Bronchial epithelial cell (primary cell): Measurements from ENCODE around the gene OR2L13. TPM values are rescaled to one million over a fixed set of nuclear protein-coding genes. Genes with fewer than 3 reads are reported as not detected.
"Not testable (repeated sequence)": the region's sequence is repeated elsewhere in the genome, so short reads cannot be mapped to it uniquely, and the experiment has no call there.

Source experiments
- DNase-seq: peaks from one replicate; pipeline ENCODE4 v3.0.0-alpha.2; 2010; ENCODE audit warnings: low read depth
- FAIRE-seq: peaks from 2 replicates; lab custom pipeline; 2011; peaks lifted over from hg19 to GRCh38; lab: Jason Lieb, UNC
- H3K27me3 ChIP-seq: 2 replicates; pipeline ENCODE4 v1.5.1; 2011; ENCODE audit warnings: low read length; ENCODE audit not compliant: control insufficient read depth, insufficient read depth
- H3K36me3 ChIP-seq: 2 replicates; pipeline ENCODE4 v1.5.1; 2011; ENCODE audit warnings: low read length; ENCODE audit not compliant: control insufficient read depth, insufficient read depth
- H3K4me3 ChIP-seq: 2 replicates; pipeline ENCODE4 v1.5.1; 2011; ENCODE audit warnings: mild to moderate bottlenecking, low read depth, low read length, control low read depth
- total RNA-seq: library from RNA; depleted of rRNA; stranded (reverse); fragments of >200 nt; gene quantifications from 2 replicates; pipeline ENCODE4 v1.2.1, GENCODE V29; 2014
- TF ChIP-seq, protein P1 (sequence below): IDR thresholded peaks from 2 replicates; pipeline ENCODE4 v1.5.1; 2011; ENCODE audit warnings: mild to moderate bottlenecking, moderate library complexity, low read length, control low read depth, inconsistent platforms; ENCODE audit not compliant: insufficient read depth, severe bottlenecking

OR2L13 gene
- total RNA-seq, 1 donor from 2014 or later = not detected

GRCh38 chr1:248065071-248065470 is 29.9 kb upstream of the OR2L13 start:
- Histone ChIP-seq H3K27me3 (no peaks in the 10 kb centered on the region), H3K4me3 (no peak overlapping the region), H3K36me3 (no peaks in the 10 kb centered on the region)
- FAIRE-seq (no peak), DNase-seq (no peak)
- TF ChIP-seq, protein P1, sequence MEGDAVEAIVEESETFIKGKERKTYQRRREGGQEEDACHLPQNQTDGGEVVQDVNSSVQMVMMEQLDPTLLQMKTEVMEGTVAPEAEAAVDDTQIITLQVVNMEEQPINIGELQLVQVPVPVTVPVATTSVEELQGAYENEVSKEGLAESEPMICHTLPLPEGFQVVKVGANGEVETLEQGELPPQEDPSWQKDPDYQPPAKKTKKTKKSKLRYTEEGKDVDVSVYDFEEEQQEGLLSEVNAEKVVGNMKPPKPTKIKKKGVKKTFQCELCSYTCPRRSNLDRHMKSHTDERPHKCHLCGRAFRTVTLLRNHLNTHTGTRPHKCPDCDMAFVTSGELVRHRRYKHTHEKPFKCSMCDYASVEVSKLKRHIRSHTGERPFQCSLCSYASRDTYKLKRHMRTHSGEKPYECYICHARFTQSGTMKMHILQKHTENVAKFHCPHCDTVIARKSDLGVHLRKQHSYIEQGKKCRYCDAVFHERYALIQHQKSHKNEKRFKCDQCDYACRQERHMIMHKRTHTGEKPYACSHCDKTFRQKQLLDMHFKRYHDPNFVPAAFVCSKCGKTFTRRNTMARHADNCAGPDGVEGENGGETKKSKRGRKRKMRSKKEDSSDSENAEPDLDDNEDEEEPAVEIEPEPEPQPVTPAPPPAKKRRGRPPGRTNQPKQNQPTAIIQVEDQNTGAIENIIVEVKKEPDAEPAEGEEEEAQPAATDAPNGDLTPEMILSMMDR = no peak

DNA sequence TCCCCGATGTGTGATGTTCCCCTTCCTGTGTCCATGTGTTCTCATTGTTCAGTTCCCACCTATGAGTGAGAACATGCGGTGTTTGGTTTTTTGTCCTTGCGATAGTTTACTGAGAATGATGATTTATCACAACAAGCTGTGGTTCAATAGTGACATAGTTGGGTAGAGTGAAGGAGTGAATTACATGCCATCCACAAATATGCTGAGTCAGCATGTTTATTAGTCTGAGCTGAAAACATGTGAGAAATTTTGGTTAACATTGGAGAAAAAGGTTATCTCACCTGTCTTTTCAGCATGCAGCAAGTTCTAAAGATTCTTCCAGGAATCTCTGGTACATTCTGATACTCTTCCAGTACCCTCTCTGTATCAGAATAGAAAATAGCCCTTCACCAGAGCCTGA is 29.4 kb upstream of the OR2L13 start:
- no peaks in the 10 kb centered on the region for H3K36me3 ChIP-seq
- FAIRE-seq = no peak
- no peaks in the 10 kb centered on the region for H3K27me3 ChIP-seq
- H3K4me3 ChIP-seq = no peak overlapping the region
- TF ChIP-seq, protein P1 = no peak
- no peak for DNase-seq

DNA sequence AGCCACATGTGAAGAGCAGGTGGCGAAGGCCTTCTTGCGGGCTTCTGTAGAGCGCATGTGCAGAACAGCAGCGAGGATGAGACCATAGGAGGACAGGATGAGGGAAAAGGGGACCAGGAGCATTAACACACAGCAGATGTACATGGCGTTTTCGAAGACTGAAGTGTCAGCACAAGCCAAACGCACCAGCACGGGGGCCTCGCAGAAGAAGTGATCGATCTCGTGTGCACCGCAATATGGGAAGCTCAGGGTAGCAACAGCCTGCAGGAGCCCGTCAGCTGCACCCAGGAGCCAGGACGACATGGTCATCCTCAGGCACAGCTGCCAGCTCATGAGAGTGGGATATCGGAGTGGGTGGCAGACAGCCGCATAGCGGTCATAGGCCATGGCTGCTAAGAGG is 11.1 kb upstream of the OR2L13 start:
- DNase-seq, FAIRE-seq, H3K4me3 ChIP-seq, H3K27me3 ChIP-seq, H3K36me3 ChIP-seq: not testable (repeated sequence)

DNA sequence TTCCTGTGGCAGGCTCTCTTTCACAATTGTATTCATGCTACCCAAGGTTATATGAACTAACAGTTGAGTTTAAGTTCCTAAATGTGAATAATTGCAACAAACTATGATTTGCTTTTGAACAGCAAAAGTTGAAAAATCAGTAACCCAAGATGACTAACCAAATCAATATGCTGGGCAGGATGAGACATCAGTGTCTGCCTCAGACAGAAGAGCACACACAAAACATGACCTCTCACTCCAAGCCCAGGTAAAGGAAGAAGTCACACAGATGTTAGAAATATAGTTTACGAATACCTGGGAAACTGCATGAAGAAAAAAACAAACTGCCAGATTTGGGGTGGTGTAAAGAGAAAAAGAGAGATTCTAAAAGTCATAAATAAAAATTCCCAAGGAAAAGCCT is 3.5 kb downstream of the OR2L13 start:
- Histone ChIP-seq H3K27me3 (no peaks in the 10 kb centered on the region), H3K36me3 (no peaks in the 10 kb centered on the region), H3K4me3 (no peak overlapping the region)
- FAIRE-seq (no peak), DNase-seq (peak; percentile 1)
- TF ChIP-seq, protein P1 = no peak

- no peaks in the 10 kb centered on the region for H3K36me3 ChIP-seq
- H3K27me3 ChIP-seq = no peaks in the 10 kb centered on the region
- TF ChIP-seq, protein P1 = no peak
- FAIRE-seq (no peak), DNase-seq (no peak)
- no peak overlapping the region for H3K4me3 ChIP-seq
Measured at GRCh38 chr1:248102847-248103246, 7.9 kb downstream of the OR2L13 start.

DNA sequence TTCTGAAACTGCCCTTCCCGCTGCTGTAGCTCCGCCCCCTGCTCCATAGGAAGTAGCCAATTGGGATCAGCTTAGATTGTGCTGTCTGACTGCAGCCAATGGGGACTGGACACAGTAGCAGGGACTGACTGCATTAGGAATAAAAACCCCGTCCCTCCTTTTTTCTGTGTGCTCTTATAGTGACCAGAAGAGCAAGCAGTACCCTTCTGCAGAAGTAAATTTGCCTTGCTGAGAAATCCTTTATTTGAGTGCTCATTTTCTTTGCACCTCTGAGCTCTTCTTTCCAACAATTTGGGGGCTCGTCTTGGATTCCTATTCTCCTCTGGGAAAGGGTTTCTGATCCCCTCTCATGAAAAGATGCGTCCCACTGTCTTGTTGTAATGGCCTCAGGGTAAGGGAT is 16.2 kb downstream of the OR2L13 start:
- H3K36me3 ChIP-seq = no peaks in the 10 kb centered on the region
- FAIRE-seq (no peak), DNase-seq (no peak)
- TF ChIP-seq, protein P1 = no peak
- no peaks in the 10 kb centered on the region for H3K27me3 ChIP-seq
- H3K4me3 ChIP-seq = no peak overlapping the region
